Measurements from ENCODE around the gene STAT5A.
A peak's percentile ranks its signal among the peaks of the same experiment; 100 is the strongest.

Gene STAT5A

GRCh38 chr17:42268236-42268635 lies 20.1 kb upstream of the STAT5A start:
- DNase-seq (ENCODE audit: low read depth) = no peak

GRCh38 chr17:42270170-42270535 lies 18.1 kb upstream of the STAT5A start:
- no peak for DNase-seq (ENCODE audit: low read depth)

DNA sequence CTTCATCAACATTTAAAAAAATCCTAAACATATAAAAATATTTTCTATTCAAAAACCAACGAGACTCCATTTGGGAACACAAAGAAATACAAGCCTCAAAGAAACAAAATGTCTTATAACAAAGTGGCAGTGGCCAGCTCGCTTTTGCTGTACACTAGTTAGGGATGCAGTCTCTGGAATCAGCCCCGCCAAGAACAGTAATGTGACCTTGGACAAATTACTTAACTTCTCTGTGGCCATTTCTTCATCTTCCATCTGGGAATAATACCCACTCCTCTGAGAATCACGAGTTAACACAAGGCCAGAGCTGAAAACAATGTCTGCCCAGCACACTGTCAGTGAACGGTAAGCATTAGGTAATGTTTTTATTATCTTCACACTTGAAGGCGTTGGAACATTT lies 17.7 kb upstream of the STAT5A start:
- DNase-seq (ENCODE audit: low read depth) = no peak

DNA sequence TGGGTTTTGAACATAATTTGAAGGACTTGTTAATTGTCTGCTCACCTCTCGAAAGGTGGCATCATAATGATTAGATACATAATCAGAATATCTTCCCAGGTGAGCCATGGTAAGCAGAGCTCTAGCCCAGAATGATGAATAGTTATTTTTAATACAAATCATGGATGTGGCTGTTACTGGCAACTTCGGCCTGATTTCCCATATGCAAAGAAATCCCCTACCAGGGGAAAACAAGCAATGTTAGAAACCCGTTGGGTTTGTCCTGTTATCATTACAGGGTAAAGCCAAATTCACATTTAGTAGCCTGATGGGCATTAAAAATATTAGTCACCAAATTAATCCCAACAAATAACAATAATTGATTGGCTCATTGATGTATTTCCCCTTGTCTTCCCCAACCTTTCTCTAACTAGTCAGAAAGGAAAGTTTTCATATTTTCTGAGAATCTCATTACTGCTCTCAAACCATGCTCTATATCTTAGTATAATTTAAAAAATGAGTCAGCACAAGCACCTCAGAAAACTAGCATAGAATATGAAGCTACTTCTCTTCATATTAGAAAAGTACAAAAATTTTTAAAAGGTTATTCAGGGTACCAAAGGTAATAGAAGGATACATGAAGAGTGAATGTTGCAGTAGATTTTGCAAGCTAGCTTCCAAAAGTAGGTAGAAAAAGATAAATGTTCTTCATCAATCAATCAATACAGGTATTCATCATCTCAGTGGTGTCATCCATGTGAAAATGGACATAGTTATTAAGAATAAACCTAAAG lies 17.1 kb upstream of the STAT5A start:
- DNase-seq (ENCODE audit: low read depth) = no peak

- DNase-seq (ENCODE audit: low read depth) = no peak
These were observed 16.6 kb upstream of the STAT5A start for GRCh38 chr17:42271779-42272035.

- no peak for DNase-seq (ENCODE audit: low read depth)
These were observed 16.0 kb upstream of the STAT5A start for GRCh38 chr17:42272162-42272907.

- DNase-seq (ENCODE audit: low read depth) = no peak
These were observed 14.6 kb upstream of the STAT5A start for GRCh38 chr17:42273474-42274252.

DNA sequence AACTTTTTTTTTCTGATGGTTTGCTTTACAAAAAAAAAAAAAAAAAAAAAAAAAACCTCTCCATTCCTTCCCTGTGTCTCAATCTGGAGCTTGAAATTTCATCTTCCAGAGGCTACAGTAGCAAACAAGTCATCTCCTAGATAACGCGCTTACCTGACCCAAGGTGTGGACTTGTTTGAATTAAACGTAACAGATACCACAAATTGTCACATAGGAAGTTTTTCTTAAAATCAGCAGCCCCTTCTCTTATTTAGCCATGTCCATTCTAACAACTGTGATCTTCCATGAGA lies 14.1 kb upstream of the STAT5A start:
- DNase-seq (ENCODE audit: low read depth) = no peak

GRCh38 chr17:42274812-42275526 lies 13.3 kb upstream of the STAT5A start:
- DNase-seq (ENCODE audit: low read depth) = no peak

GRCh38 chr17:42275527-42276358 lies 12.6 kb upstream of the STAT5A start:
- no peak for DNase-seq (ENCODE audit: low read depth)

GRCh38 chr17:42276359-42276608 lies 12.0 kb upstream of the STAT5A start, which contains the start of gene STAT5B:
Gene STAT5B, minus strand, starts transcription at chr17:42276391. Its CDS starts 44,264 bp downstream, at chr17:42232127.
- peak; percentile 44 for DNase-seq (ENCODE audit: low read depth)

DNA sequence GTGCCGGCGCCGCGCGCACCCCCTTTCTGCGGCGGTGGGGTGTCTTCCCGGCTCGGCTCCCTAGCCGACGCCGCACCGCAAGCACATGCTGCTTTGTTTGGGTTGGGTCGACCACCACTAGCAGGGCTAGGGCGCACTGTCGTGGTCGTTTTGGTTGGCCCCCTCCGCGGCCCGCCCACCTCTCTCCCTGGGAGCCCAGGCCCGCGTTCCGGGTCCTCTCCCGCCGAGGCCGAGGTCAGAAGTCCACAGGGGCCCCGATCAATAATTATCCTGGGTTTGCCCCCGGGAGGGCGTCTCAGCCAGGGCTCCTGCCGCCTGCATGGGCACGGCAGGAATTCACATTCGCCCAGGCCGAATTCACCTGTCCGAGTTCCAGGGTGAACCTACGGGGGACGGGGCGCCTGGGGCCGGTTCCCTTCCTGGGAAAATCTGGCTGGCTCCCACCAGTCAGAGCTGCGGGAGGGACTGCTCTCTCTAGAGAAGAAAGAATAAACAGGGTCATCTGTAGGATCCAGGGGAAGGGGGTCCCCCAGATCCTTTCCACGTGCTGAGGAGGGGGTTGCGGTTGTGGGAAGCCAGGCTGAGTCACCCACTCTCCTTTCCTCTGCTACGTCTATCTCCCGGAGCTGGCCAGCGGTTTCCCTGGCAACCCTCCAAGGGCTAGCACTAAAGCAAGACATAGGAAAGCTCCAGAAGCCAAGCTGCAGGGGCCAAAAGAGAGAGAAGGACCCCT lies 11.5 kb upstream of the STAT5A start:
- peak; percentile 56 for DNase-seq (ENCODE audit: low read depth)

DNA sequence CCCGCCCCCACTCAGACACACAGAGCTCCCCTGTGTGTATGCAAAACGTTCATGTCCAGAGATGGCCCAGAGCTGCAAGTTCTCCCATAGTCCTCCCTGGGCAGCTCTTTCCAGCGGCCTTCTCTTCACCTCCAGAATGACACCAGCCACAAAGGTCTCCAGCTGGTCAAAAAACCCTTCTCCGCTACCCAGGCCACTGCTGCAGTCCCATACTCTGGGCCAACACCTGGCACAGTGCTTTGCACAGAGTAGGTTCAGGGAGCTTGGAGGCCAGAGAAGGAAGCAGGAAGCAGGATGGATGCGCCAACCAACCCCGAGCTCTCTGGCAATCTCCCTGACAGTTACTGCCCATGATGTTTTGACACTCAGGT lies 11.0 kb upstream of the STAT5A start:
- DNase-seq (ENCODE audit: low read depth) = no peak

GRCh38 chr17:42279776-42280630 lies 8.3 kb upstream of the STAT5A start:
- no peak for DNase-seq (ENCODE audit: low read depth)

- DNase-seq (ENCODE audit: low read depth) = no peak
These were observed 6.7 kb upstream of the STAT5A start for GRCh38 chr17:42281571-42282096.

GRCh38 chr17:42282478-42283080 lies 5.7 kb upstream of the STAT5A start:
- DNase-seq (ENCODE audit: low read depth) = no peak

GRCh38 chr17:42283241-42284023 lies 4.9 kb upstream of the STAT5A start:
- DNase-seq (ENCODE audit: low read depth) = no peak

- DNase-seq (ENCODE audit: low read depth) = no peak
These were observed 4.3 kb upstream of the STAT5A start for GRCh38 chr17:42284024-42284369.

DNA sequence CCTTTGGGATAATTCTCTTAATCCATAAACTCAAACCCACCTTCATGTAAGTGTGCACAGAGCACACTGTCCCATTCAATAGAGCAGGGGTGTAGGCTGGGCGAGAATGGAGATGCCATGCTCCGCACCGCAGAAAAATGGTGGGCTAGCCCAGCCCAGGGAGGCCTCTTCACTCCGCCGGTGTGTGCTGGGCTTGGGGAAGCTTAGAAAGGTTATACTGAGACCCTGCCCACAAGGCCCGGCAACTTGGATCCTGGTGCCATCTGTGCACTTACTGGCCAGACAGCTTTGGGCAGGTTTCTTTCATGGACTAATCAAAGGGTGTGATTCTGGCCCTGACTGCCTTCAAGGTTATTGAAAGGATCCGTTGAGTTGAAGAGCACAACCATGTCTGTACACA lies 3.7 kb upstream of the STAT5A start:
- no peak for DNase-seq (ENCODE audit: low read depth)

All from stromal cell of bone marrow (primary cell).